CD4-positive, CD25-positive, alpha-beta regulatory T cell (primary cell): ENCODE results near the gene PAX2. TPM values are rescaled to one million over a fixed set of nuclear protein-coding genes. Genes with fewer than 3 reads are reported as not detected.

ENCODE experiments used
- ATAC-seq, 2 donors: fragments of 150-1000 bp; cut with Tn5 transposase; one replicate each; pipeline ENCODE4 v1.10.0; 2021; ENCODE audit warnings: low read depth in 2 of 2, moderate number of reproducible peaks in 2 of 2, moderate library complexity in 1 of 2
- DNase-seq, 3 donors: peaks; one replicate each; pipeline versions ENCODE4 v3.0.0 to v3.0.0-alpha.2; 2012 to 2022; ENCODE audit warnings: mixed read lengths in 1 of 3
- H3K27ac ChIP-seq: one replicate; pipeline ENCODE4 v1.7.0; 2013; ENCODE audit warnings: mild to moderate bottlenecking, low read length; ENCODE audit not compliant: insufficient read depth, poor library complexity, severe bottlenecking
- H3K27me3 ChIP-seq: one replicate; pipeline ENCODE4 v1.7.0; 2013; ENCODE audit warnings: low read length; ENCODE audit not compliant: control insufficient read depth, insufficient read depth
- H3K36me3 ChIP-seq: one replicate; pipeline ENCODE4 v1.7.0; 2013; ENCODE audit warnings: mild to moderate bottlenecking, low read length, moderate library complexity; ENCODE audit not compliant: control insufficient read depth, insufficient read depth
- H3K4me1 ChIP-seq: 2 replicates; pipeline ENCODE4 v1.7.0; 2013; ENCODE audit warnings: mild to moderate bottlenecking, low read length; ENCODE audit not compliant: insufficient read depth, control insufficient read depth, poor library complexity, severe bottlenecking
- H3K4me3 ChIP-seq: one replicate; pipeline ENCODE4 v1.7.0; 2013; ENCODE audit warnings: low read depth, mild to moderate bottlenecking, low read length, moderate library complexity
- H3K9me3 ChIP-seq, 2 experiments: 1 replicate in 1 of 2; 2 replicates in 1 of 2; pipeline ENCODE4 v1.7.0; 2013; ENCODE audit warnings: low read length in 2 of 2, mild to moderate bottlenecking in 1 of 2, moderate library complexity in 1 of 2; ENCODE audit not compliant: control insufficient read depth in 2 of 2
- H3K27ac Mint-ChIP-seq, 3 donors: one replicate each; pipeline ENCODE4 v1.8.0; 2020 to 2022; ENCODE audit warnings: mild to moderate bottlenecking in 3 of 3, mixed read lengths in 3 of 3, moderate library complexity in 2 of 3
- H3K27me3 Mint-ChIP-seq: one replicate; pipeline ENCODE4 v1.8.0; 2022; ENCODE audit warnings: mild to moderate bottlenecking, mixed read lengths
- H3K36me3 Mint-ChIP-seq: one replicate; pipeline ENCODE4 v1.8.0; 2020; ENCODE audit warnings: mixed read lengths
- H3K4me1 Mint-ChIP-seq, 4 donors: one replicate each; pipeline ENCODE4 v1.8.0; 2020 to 2022; ENCODE audit warnings: mixed read lengths in 4 of 4, mild to moderate bottlenecking in 1 of 4
- H3K4me3 Mint-ChIP-seq, 4 donors: one replicate each; pipeline ENCODE4 v1.8.0; 2020 to 2022; ENCODE audit warnings: mild to moderate bottlenecking in 4 of 4, mixed read lengths in 4 of 4, moderate library complexity in 3 of 4
- H3K9me3 Mint-ChIP-seq, 7 donors: one replicate each; pipeline ENCODE4 v1.8.0; 2020 to 2022; ENCODE audit warnings: mixed read lengths in 7 of 7, mild to moderate bottlenecking in 3 of 7, moderate library complexity in 2 of 7
- polyA plus RNA-seq, 4 donors: library from polyadenylated mRNA; unstranded; fragments of 300-500 nt; fragmentation: Illumina TruSeq; gene quantifications; one replicate each; pipeline ENCODE4 v1.2.3, GENCODE V29; 2021
- total RNA-seq: library from RNA; stranded (reverse); gene quantifications from one replicate; pipeline ENCODE4 v1.2.3, GENCODE V29; 2022

Gene PAX2
- total and polyA plus RNA-seq, 5 donors from 2014 or later, result 0.08 TPM; not detected in 4

- peaks cover 15% of the 10 kb centered on the region for H3K4me1 ChIP-seq
- no peak overlapping the region for H3K4me3 Mint-ChIP-seq
- ATAC-seq (no peak), DNase-seq (no peak)
- no peaks in the 10 kb centered on the region for H3K36me3 Mint-ChIP-seq
- H3K9me3 ChIP-seq, result no peaks in the 10 kb centered on the region
- peaks cover 35% of the 10 kb centered on the region for H3K27me3 ChIP-seq
- peaks cover 88% of the 10 kb centered on the region for H3K27me3 Mint-ChIP-seq
- no peak overlapping the region for H3K4me3 ChIP-seq
- H3K4me1 Mint-ChIP-seq, result peaks cover 0 to 29% (median 12%) of the 10 kb centered on the region in 4 donors
- no peak overlapping the region for H3K27ac Mint-ChIP-seq
- no peaks in the 10 kb centered on the region for H3K36me3 ChIP-seq
- no peak overlapping the region for H3K27ac ChIP-seq
- H3K9me3 Mint-ChIP-seq, result no peaks in the 10 kb centered on the region
Measured at GRCh38 chr10:100725869-100726426, 19.4 kb upstream of the PAX2 start.

GRCh38 chr10:100727808-100728207 is 17.6 kb upstream of the PAX2 start:
- DNase-seq, result no peak
- peaks cover 34% of the 10 kb centered on the region for H3K27me3 ChIP-seq
- peaks cover 5 to 42% (median 20%) of the 10 kb centered on the region in 4 donors for H3K4me1 Mint-ChIP-seq

GRCh38 chr10:100728928-100729861 is 16.2 kb upstream of the PAX2 start:
- Mint-ChIP-seq H3K9me3 (peaks cover 0 to 3% (median 0%) of the 10 kb centered on the region in 7 donors), H3K27me3 (peaks cover 90% of the 10 kb centered on the region), H3K36me3 (no peaks in the 10 kb centered on the region), H3K4me1 (peaks cover 5 to 38% (median 19%) of the 10 kb centered on the region in 4 donors), H3K27ac (no peak overlapping the region), H3K4me3 (peak overlapping the region in 2 of 4 donors; percentile 55 to 74)
- peaks cover 37% of the 10 kb centered on the region for H3K27me3 ChIP-seq
- H3K4me1 ChIP-seq, result peaks cover 20% of the 10 kb centered on the region
- H3K36me3 ChIP-seq, result no peaks in the 10 kb centered on the region
- H3K9me3 ChIP-seq, result no peaks in the 10 kb centered on the region
- no peak overlapping the region for H3K4me3 ChIP-seq
- no peak overlapping the region for H3K27ac ChIP-seq
- peak in 1 of 3 donors; percentile 26 for DNase-seq
- peak in 1 of 2 donors; percentile 25 for ATAC-seq

More at GRCh38 chr10:100727808-100728207, 17.6 kb upstream of the PAX2 start:
- Mint-ChIP-seq H3K4me3 (no peak overlapping the region), H3K36me3 (no peaks in the 10 kb centered on the region), H3K27me3 (peaks cover 90% of the 10 kb centered on the region), H3K9me3 (peaks cover 0 to 3% (median 0%) of the 10 kb centered on the region in 7 donors), H3K27ac (no peak overlapping the region)
- Histone ChIP-seq H3K9me3 (no peaks in the 10 kb centered on the region), H3K4me1 (peaks cover 20% of the 10 kb centered on the region), H3K4me3 (no peak overlapping the region), H3K27ac (no peak overlapping the region), H3K36me3 (no peaks in the 10 kb centered on the region)
- no peak for ATAC-seq

- peak overlapping the region in 1 of 3 donors; percentile 63 for H3K27ac Mint-ChIP-seq
- DNase-seq (no peak), ATAC-seq (no peak)
- no peaks in the 10 kb centered on the region for H3K36me3 Mint-ChIP-seq
- H3K9me3 Mint-ChIP-seq, result peaks cover 0 to 3% (median 0%) of the 10 kb centered on the region in 7 donors
- H3K9me3 ChIP-seq, result no peaks in the 10 kb centered on the region
- peaks cover 44% of the 10 kb centered on the region for H3K27me3 ChIP-seq
- H3K27ac ChIP-seq, result no peak overlapping the region
- no peak overlapping the region for H3K4me3 ChIP-seq
- H3K4me1 Mint-ChIP-seq, result peaks cover 5 to 46% (median 20%) of the 10 kb centered on the region in 4 donors
- peaks cover 20% of the 10 kb centered on the region for H3K4me1 ChIP-seq
- H3K4me3 Mint-ChIP-seq, result peak overlapping the region in 3 of 4 donors; percentile 38 to 74 (median 44)
- H3K36me3 ChIP-seq, result no peaks in the 10 kb centered on the region
- peaks cover 94% of the 10 kb centered on the region for H3K27me3 Mint-ChIP-seq
Measured at GRCh38 chr10:100729862-100730724, 15.3 kb upstream of the PAX2 start.

- Mint-ChIP-seq H3K36me3 (no peaks in the 10 kb centered on the region), H3K9me3 (peaks cover 0 to 3% (median 0%) of the 10 kb centered on the region in 7 donors), H3K27ac (no peak overlapping the region), H3K4me1 (peaks cover 5 to 49% (median 20%) of the 10 kb centered on the region in 4 donors), H3K4me3 (peak overlapping the region; percentile 46 to 77 (median 66)), H3K27me3 (peaks cover 89% of the 10 kb centered on the region)
- no peak overlapping the region for H3K27ac ChIP-seq
- DNase-seq (peak in 1 of 3 donors; percentile 69), ATAC-seq (peak; percentile 38 to 47)
- peaks cover 20% of the 10 kb centered on the region for H3K4me1 ChIP-seq
- H3K27me3 ChIP-seq, result peaks cover 45% of the 10 kb centered on the region
- no peaks in the 10 kb centered on the region for H3K9me3 ChIP-seq
- H3K4me3 ChIP-seq, result no peak overlapping the region
- no peaks in the 10 kb centered on the region for H3K36me3 ChIP-seq
Measured at GRCh38 chr10:100730725-100731406, 14.5 kb upstream of the PAX2 start.

- H3K4me3 ChIP-seq, result no peak overlapping the region
- Mint-ChIP-seq H3K9me3 (peaks cover 0 to 3% (median 0%) of the 10 kb centered on the region in 7 donors), H3K36me3 (no peaks in the 10 kb centered on the region), H3K27ac (no peak overlapping the region), H3K4me1 (peaks cover 5 to 51% (median 19%) of the 10 kb centered on the region in 4 donors), H3K27me3 (peaks cover 89% of the 10 kb centered on the region), H3K4me3 (peak overlapping the region; percentile 46 to 77 (median 66))
- no peak for ATAC-seq
- peaks cover 20% of the 10 kb centered on the region for H3K4me1 ChIP-seq
- DNase-seq, result no peak
- H3K27me3 ChIP-seq, result peaks cover 48% of the 10 kb centered on the region
- H3K27ac ChIP-seq, result no peak overlapping the region
- no peaks in the 10 kb centered on the region for H3K9me3 ChIP-seq
- no peaks in the 10 kb centered on the region for H3K36me3 ChIP-seq
Measured at GRCh38 chr10:100731407-100732240, 13.8 kb upstream of the PAX2 start.
